Stimulated activated naive CD4-positive, alpha-beta T cell treated with Interleukin-2 at 50 U/mL for 16 hours (primary cell): ENCODE measurements around the gene TLCD3B.

Source experiments
- DNase-seq: peaks from one replicate; lab custom pipeline; 2025; lab: John Stamatoyannopoulos, UW

The TLCD3B gene

GRCh38 chr16:29988346-29989075, 42.6 kb downstream of the TLCD3B start:
- no peak for DNase-seq

DNA sequence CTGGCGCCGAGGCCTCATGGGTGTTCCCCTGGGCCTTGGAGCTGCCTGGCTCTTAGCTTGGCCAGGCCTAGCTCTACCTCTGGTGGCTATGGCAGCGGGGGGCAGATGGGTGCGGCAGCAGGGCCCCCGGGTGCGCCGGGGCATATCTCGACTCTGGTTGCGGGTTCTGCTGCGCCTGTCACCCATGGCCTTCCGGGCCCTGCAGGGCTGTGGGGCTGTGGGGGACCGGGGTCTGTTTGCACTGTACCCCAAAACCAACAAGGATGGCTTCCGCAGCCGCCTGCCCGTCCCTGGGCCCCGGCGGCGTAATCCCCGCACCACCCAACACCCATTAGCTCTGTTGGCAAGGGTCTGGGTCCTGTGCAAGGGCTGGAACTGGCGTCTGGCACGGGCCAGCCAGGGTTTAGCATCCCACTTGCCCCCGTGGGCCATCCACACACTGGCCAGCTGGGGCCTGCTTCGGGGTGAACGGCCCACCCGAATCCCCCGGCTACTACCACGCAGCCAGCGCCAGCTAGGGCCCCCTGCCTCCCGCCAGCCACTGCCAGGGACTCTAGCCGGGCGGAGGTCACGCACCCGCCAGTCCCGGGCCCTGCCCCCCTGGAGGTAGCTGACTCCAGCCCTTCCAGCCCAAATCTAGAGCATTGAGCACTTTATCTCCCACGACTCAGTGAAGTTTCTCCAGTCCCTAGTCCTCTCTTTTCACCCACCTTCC, 43.5 kb downstream of the TLCD3B start:
- no peak for DNase-seq

GRCh38 chr16:29986931-29987330, 44.1 kb downstream of the TLCD3B start:
- no peak for DNase-seq

GRCh38 chr16:29986231-29986630, 44.8 kb downstream of the TLCD3B start:
- DNase-seq = no peak

- DNase-seq = no peak
These were observed 45.7 kb downstream of the TLCD3B start for GRCh38 chr16:29985271-29985811.

GRCh38 chr16:29984764-29985147, 46.3 kb downstream of the TLCD3B start:
- DNase-seq = no peak

DNA sequence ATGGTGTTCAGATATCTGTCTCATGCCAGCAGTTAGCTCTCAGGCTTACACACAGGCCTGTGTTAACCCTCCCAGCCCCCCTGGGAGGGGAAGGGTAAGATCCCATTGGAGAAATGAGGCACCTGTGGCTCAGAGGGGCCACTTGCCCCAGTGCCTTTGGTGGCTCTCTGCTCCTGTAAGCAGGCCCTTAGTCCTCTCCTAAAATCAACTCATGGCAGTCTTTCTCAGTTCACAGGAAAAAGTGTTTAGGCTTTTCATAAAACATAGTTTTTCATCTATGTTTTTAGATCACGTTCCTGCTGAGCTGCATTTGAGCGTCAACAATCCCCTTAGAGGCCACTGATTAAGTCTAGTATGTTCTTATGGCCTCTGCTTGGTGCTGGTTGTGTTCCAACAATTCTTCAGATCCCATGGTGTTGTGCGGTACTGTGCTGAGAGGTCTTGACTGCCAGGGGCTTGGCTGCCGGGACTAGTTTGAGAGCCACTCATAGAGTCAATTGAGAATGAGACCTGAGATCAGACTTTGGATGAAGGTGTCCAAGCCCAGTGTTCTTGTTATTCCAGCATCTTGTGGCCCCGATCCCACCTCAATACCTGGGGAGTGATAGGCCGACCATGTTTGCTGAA, 46.8 kb downstream of the TLCD3B start:
- no peak for DNase-seq

DNA sequence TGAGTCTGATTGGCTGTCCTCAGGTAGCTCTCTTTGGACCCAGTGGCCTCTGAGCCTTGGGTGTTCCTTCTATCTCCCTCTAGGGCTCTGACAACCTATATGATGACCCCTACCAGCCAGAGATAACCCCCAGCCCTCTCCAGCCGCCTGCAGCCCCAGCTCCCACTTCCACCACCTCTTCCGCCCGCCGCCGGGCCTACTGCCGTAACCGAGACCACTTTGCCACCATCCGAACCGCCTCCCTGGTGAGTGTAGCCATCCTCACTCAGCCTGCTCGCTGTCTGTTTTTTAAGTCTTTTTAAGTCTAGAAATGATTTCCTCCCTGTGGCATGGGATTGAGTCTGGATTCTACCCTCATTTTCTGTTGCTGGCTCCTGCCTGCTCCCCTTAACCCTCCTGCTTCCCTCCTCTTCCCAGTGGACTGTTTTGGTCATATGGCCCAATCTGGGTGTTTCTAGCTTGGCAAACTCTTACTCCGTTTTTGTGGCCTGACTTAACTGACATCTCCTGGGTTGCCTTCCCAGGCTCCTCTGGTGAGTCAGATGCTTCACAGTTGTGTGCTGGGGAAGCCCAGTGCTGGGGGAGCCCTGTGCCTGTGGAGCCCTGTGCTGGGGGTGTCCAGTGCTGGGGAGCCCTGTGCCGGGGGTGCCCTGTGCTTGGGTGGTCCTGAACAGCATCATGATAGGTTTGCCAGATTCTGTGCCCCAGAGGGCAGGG, 47.5 kb downstream of the TLCD3B start:
- DNase-seq = no peak

DNA sequence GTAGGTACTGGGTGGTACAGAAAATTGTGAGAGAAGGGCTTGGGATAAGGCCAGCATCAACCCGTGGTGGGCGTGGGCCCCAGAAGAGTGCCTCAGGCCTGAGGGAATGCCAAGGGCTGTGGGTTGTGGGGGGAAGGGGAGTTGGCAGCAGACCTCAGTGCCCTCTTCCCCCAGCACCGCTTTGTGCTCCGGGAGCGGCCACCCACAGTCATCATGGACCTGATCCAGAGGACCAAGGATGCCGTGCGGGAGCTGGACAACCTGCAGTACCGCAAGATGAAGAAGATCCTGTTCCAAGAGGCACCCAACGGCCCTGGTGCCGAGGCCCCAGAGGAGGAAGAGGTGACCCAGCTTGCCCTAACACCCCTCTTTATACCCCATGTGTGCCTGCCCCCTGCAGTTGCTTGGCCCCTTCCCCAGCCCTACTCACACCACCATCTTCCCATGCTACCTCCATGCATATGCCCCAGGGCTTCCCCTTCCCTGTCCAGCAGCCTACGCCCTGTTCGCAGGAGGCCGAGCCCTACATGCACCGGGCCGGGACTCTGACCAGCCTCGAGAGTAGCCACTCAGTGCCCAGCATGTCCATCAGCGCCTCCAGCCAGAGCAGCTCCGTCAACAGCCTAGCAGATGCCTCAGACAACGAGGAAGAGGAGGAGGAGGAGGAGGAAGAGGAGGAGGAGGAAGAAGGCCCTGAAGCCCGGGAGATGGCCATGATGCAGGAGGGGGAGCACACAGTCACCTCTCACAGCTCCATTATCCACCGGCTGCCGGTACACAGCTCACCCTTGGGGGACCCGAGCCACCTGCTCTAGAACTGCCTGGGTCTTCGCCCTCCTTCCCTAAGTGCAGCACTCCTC, 48.3 kb downstream of the TLCD3B start:
- DNase-seq = no peak

- DNase-seq = no peak
These were observed 52.4 kb downstream of the TLCD3B start for GRCh38 chr16:29978564-29979270.

DNA sequence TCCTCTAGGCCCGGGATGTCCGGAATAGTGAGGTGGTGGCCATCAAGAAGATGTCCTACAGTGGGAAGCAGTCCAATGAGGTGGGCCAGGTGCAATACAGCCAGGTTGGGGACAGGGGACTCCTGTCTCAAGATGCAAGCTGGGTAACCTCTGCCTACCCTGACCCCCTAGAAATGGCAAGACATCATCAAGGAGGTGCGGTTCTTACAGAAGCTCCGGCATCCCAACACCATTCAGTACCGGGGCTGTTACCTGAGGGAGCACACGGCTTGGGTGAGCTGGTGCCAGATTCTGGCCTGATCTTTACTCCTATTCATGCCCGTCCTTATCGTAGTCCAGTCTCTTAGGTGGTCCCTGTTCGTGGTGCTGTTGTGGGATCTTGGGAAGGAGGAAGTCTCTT, 53.0 kb downstream of the TLCD3B start:
- DNase-seq = no peak

DNA sequence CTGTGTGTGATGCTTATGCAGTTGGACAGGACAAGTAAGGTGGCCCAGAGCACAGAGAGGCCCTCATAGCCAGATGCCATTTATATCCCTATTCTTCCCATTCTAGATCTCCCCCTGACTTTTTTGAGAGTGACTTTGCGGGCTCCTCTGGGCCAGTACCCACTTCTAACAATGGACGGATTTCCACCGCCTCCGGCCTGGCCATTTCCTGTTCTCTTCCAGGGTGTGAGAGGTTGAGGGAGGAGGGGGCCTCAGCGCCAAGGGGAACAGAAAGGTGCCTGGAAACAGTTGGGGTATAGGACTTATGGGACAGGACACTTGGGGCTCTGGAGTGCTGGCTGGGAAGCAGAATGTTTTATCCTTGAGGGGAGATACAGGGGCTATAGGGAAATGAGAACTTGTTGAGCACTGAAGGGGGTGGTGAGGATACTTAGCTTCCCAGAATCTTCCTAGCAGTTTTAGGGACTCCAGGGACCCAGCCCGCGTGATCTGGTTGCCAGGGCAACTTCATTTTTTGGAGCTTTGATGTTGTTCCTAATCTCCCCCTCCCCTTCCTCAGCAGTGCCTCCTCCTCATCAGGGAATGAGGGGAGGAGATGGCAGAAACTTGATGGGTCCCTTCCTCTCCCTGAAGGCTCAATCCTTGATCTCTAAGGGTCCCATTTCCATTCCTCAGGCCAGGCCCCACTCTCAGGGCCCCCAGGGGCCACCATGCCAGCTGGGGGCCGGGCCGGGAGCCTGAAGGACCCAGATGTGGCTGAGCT, 53.8 kb downstream of the TLCD3B start:
- no peak for DNase-seq

DNA sequence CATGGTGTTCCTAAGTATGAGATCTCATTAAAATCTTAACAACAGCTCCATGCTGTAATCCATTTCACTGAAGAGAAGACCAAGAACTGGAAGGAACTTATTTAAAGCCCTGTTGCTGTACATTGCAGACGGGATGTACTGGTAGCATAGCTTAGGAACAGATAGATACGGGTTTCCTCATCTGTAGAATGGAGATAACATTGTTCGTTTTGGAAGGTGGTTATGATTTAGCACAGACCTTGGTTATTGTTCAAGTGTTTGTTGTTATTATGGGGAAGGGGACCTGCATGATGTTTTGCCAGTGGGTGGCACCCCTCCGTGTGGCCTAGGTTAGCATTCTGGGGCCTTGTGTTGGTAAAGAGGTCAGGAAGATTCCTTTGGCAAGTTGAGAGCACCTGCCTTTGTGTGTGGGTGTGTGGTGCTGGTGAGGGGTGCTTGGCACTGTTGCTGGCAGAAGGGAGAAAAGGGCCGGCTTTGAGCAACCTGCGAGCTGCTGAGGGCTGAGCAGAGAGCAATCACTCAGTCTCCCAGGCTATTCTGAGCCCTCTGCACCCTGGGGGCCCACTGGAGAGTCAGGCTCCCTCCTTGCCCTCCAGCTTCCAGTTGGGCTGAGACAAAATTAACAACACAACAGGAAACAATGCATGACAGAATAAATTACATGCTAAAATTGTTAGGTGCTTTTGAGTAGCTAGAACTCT, 55.1 kb downstream of the TLCD3B start:
- DNase-seq = no peak

GRCh38 chr16:29975134-29975538, 55.9 kb downstream of the TLCD3B start:
- no peak for DNase-seq
